Stomach (tissue), 9 donors: ENCODE results near the gene CEP76. TPM values are rescaled to one million over a fixed set of nuclear protein-coding genes. Genes with fewer than 3 reads are reported as not detected.
"Not testable (repeated sequence)": the region's sequence is repeated elsewhere in the genome, so short reads cannot be mapped to it uniquely, and the experiment has no call there.

Experiments used
- DNase-seq, 2 donors: peaks; one replicate each; pipeline versions ENCODE4 v3.0.0 to v3.0.0-alpha.2; 2013 to 2019
- H3K27ac ChIP-seq, 5 donors: fragments of 200-600 bp in 4 of 5; sonication (generic) in 4 of 5; one replicate each; pipeline ENCODE4 v1.5.1; 2013 to 2019; ENCODE audit warnings: mild to moderate bottlenecking in 1 of 5, moderate library complexity in 1 of 5
- H3K27me3 ChIP-seq, 3 donors: fragments of 200-600 bp; sonication (generic); one replicate each; pipeline ENCODE4 v1.5.1; 2017 to 2019; ENCODE audit warnings: mixed run types in 1 of 3
- H3K36me3 ChIP-seq, 4 donors: fragments of 200-600 bp; sonication (generic); 1 replicate in 3 of 4; 2 replicates in 1 of 4; pipeline ENCODE4 v1.5.1; 2016 to 2019
- H3K4me1 ChIP-seq, 4 donors: fragments of 200-600 bp; sonication (generic); one replicate each; pipeline ENCODE4 v1.5.1; 2016 to 2019
- H3K4me3 ChIP-seq, 4 donors: fragments of 200-600 bp; sonication (generic) in 3 of 4; one replicate each; pipeline ENCODE4 v1.5.1; 2016 to 2019; ENCODE audit warnings: mild to moderate bottlenecking in 1 of 4
- H3K9me3 ChIP-seq, 4 donors: fragments of 200-600 bp; sonication (generic); one replicate each; pipeline ENCODE4 v1.5.1; 2016 to 2019
- CTCF ChIP-seq, 7 experiments: fragments of 450-650 bp in 4 of 7; fragments of 200-600 bp in 3 of 7; sonication (generic) in 3 of 7; IDR thresholded peaks; one replicate each; pipeline ENCODE4 v1.5.1; 2016 to 2019; ENCODE audit warnings: antibody characterized with exemption in 7 of 7, control low read depth in 2 of 7, mild to moderate bottlenecking in 1 of 7
- EP300 ChIP-seq: sonication (generic); formaldehyde crosslinking; IDR thresholded peaks from one replicate; pipeline ENCODE4 v1.6.1; 2017; ENCODE audit warnings: antibody characterized with exemption
- POLR2A ChIP-seq, 4 donors: fragments of 450-650 bp; IDR thresholded peaks; one replicate each; pipeline ENCODE4 v1.6.1; 2016; ENCODE audit warnings: antibody characterized with exemption in 4 of 4, control low read depth in 2 of 4, mild to moderate bottlenecking in 1 of 4, moderate library complexity in 1 of 4
- POLR2AphosphoS5 ChIP-seq, 3 donors: sonication (generic); formaldehyde crosslinking; IDR thresholded peaks; one replicate each; pipeline ENCODE4 v1.6.1; 2016; ENCODE audit warnings: antibody characterized with exemption in 3 of 3
- WGBS, 5 donors: extraction: QIAGEN DNeasy Blood & Tissue Kit in 3 of 5; methylation state at CpG; one replicate each; pipeline versions ENCODE4 v1.1.5 to v1.1.7; 2013 to 2018; 5-methylcytosine and 5-hydroxymethylcytosine counted together
- intact Hi-C: fragments of 100-400 bp; cut with DNase I; formaldehyde crosslinking; loops from one replicate; pipeline ENCODE4 v1.15.1; 2023; ENCODE audit warnings: low total_unique reads
- polyA plus RNA-seq, 3 donors: library from polyadenylated mRNA; stranded (reverse); fragments of 200-250 nt; gene quantifications; one replicate each; pipeline ENCODE4 v1.2.3, GENCODE V29; 2013
- total RNA-seq, 5 donors: library from RNA; depleted of rRNA; stranded (reverse); fragments of >200 nt; gene quantifications; one replicate each; pipeline versions ENCODE4 v1.1.0 to v1.2.3, GENCODE V29; 2014 to 2016
- donor health status: healthy with polysubstance abuse.
- donor health status: Bipolar disorder and iron deficiency.
- donor health status: healthy.

Gene CEP76
- total and polyA plus RNA-seq, 8 donors, result 2.4 to 57.2 (median 7.9) TPM

GRCh38 chr18:12631831-12632477 is 70.6 kb downstream of the CEP76 start:
- H3K27ac ChIP-seq, result no peak overlapping the region
- no peak for DNase-seq
- 72 to 82% (median 79%) methylated on average over 6 of the region's 6 CpGs for WGBS, 5 donors
- H3K36me3 ChIP-seq, result peaks cover 0 to 4% (median 0%) of the 10 kb centered on the region in 4 donors
- no peak for TF ChIP-seq POLR2A (IDR thresholded peaks at IDR 0.05)
- TF ChIP-seq EP300, result no peak
- no peak for TF ChIP-seq CTCF (IDR thresholded peaks at IDR 0.05)
- no peak for TF ChIP-seq POLR2AphosphoS5 (IDR thresholded peaks at IDR 0.05)
- peaks cover 0 to 4% (median 0%) of the 10 kb centered on the region in 4 donors for H3K4me1 ChIP-seq
- H3K4me3 ChIP-seq, result no peak overlapping the region
- intact Hi-C loops, result no loop called here
- H3K27me3 ChIP-seq, result no peaks in the 10 kb centered on the region
- no peaks in the 10 kb centered on the region for H3K9me3 ChIP-seq

GRCh38 chr18:12630136-12630535 is 72.4 kb downstream of the CEP76 start:
- intact Hi-C loops, result no loop called here
- peaks cover 0 to 4% (median 0%) of the 10 kb centered on the region in 4 donors for H3K4me1 ChIP-seq
- DNase-seq, result no peak
- no peak for TF ChIP-seq CTCF (IDR thresholded peaks at IDR 0.05)
- no peak for TF ChIP-seq EP300
- no peak for TF ChIP-seq POLR2A (IDR thresholded peaks at IDR 0.05)
- TF ChIP-seq POLR2AphosphoS5 (IDR thresholded peaks at IDR 0.05), result no peak
- H3K27ac ChIP-seq, result no peak overlapping the region
- H3K9me3 ChIP-seq, result no peaks in the 10 kb centered on the region
- H3K27me3 ChIP-seq, result no peaks in the 10 kb centered on the region
- WGBS, 5 donors, result 89 to 92% (median 91%) methylated on average over 7 of the region's 7 CpGs
- H3K4me3 ChIP-seq, result no peak overlapping the region
- peaks cover 0 to 4% (median 0%) of the 10 kb centered on the region in 4 donors for H3K36me3 ChIP-seq

- peaks cover 0 to 4% (median 0%) of the 10 kb centered on the region in 4 donors for H3K36me3 ChIP-seq
- 60 to 80% (median 69%) methylated on average over 4 of the region's 4 CpGs for WGBS, 5 donors
- TF ChIP-seq EP300 (no peak), CTCF (IDR thresholded peaks at IDR 0.05) (no peak), POLR2AphosphoS5 (IDR thresholded peaks at IDR 0.05) (no peak), POLR2A (IDR thresholded peaks at IDR 0.05) (no peak)
Observed at GRCh38 chr18:12628706-12629702, 73.5 kb downstream of the CEP76 start.

GRCh38 chr18:12627199-12627598 is 75.3 kb downstream of the CEP76 start:
- H3K36me3 ChIP-seq, H3K4me3 ChIP-seq, intact Hi-C loops, DNase-seq, H3K27me3 ChIP-seq, H3K4me1 ChIP-seq, H3K9me3 ChIP-seq, H3K27ac ChIP-seq: not testable (repeated sequence)
- 90 to 93% (median 91%) methylated on average over 3 of the region's 3 CpGs for WGBS, 5 donors

More at GRCh38 chr18:12628706-12629702, 73.5 kb downstream of the CEP76 start:
- intact Hi-C loops, result no loop called here
- Histone ChIP-seq H3K4me3 (no peak overlapping the region), H3K27ac (no peak overlapping the region), H3K27me3 (no peaks in the 10 kb centered on the region), H3K4me1 (peaks cover 0 to 4% (median 0%) of the 10 kb centered on the region in 4 donors), H3K9me3 (no peaks in the 10 kb centered on the region)
- DNase-seq, result no peak
